OCI-LY3 (cell line): ENCODE results near the gene RANBP10.

Experiments used
- H2AFZ ChIP-seq: fragments of 200-600, 300-600 bp; shearing (Covaris generic); 2 replicates; pipeline ENCODE4 v1.6.0; 2014; ENCODE audit warnings: antibody characterized with exemption, low read depth, low read length
- H3K27ac ChIP-seq: fragments of 200-600, 300-600 bp; sonication (generic); 2 replicates; pipeline ENCODE4 v1.5.1; 2014; ENCODE audit warnings: mild to moderate bottlenecking, low read length, moderate library complexity, mixed read lengths
- H3K27me3 ChIP-seq: fragments of 200-600, 300-600 bp; sonication (generic); 2 replicates; pipeline ENCODE4 v1.6.1; 2014; ENCODE audit warnings: low read depth, low read length, mixed read lengths
- H3K36me3 ChIP-seq: fragments of 200-600, 300-600 bp; sonication (generic); replicated peaks from 2 replicates; pipeline ENCODE3; 2014; ENCODE audit warnings: low read depth, low read length, mixed read lengths
- H3K4me1 ChIP-seq: fragments of 300-600, 200-600 bp; sonication (generic); 2 replicates; pipeline ENCODE4 v1.6.1; 2014; ENCODE audit warnings: low read length, mixed read lengths
- H3K4me2 ChIP-seq: fragments of 200-600, 300-600 bp; sonication (generic); 2 replicates; pipeline ENCODE4 v1.6.1; 2014; ENCODE audit warnings: low read length, mixed read lengths
- H3K4me3 ChIP-seq: fragments of 300-600, 200-600 bp; sonication (generic); 2 replicates; pipeline ENCODE4 v1.5.1; 2014; ENCODE audit warnings: antibody characterized with exemption, mild to moderate bottlenecking, low read length, moderate library complexity
- H3K79me2 ChIP-seq: fragments of 300-600, 200-600 bp; shearing (Covaris generic); 2 replicates; pipeline ENCODE4 v1.6.1; 2014; ENCODE audit warnings: mild to moderate bottlenecking, low read length, mixed read lengths
- H3K9ac ChIP-seq: fragments of 300-600, 200-600 bp; shearing (Covaris generic); 2 replicates; pipeline ENCODE4 v1.6.0; 2014; ENCODE audit warnings: mild to moderate bottlenecking, low read length, moderate library complexity
- H3K9me3 ChIP-seq: fragments of 200-600, 300-600 bp; shearing (Covaris generic); 2 replicates; pipeline ENCODE4 v1.6.1; 2014; ENCODE audit warnings: low read length, mixed read lengths; ENCODE audit not compliant: insufficient read depth
- H4K20me1 ChIP-seq: fragments of 200-600, 300-600 bp; sonication (generic); 2 replicates; pipeline ENCODE4 v1.6.1; 2016; ENCODE audit warnings: low read length, mixed read lengths; ENCODE audit not compliant: insufficient read depth
- CTCF ChIP-seq: fragments of 200-600, 300-600 bp; sonication (generic); IDR thresholded peaks from 2 replicates; pipeline ENCODE4 v1.5.1; 2014; ENCODE audit warnings: antibody characterized with exemption, low read length, low read depth
- EZH2phosphoT487 ChIP-seq: fragments of 200-600 bp; shearing (Covaris generic); IDR thresholded peaks from 2 replicates; pipeline ENCODE4 v1.6.1; 2018; ENCODE audit warnings: antibody characterized with exemption, mixed run types, low read depth

RANBP10 gene

GRCh38 chr16:67800338-67800926 is 5.9 kb downstream of the RANBP10 start:
- no peak overlapping the region for H3K4me3 ChIP-seq
- H3K79me2 ChIP-seq = peaks cover 69% of the 10 kb centered on the region
- H3K36me3 ChIP-seq = peaks cover 29% of the 10 kb centered on the region
- H3K4me1 ChIP-seq = peaks cover 37% of the 10 kb centered on the region
- no peak overlapping the region for H2AFZ ChIP-seq
- no peak overlapping the region for H3K9ac ChIP-seq
- no peaks in the 10 kb centered on the region for H3K9me3 ChIP-seq
- H3K27ac ChIP-seq = no peak overlapping the region
- no peak for TF ChIP-seq CTCF
- no peak for TF ChIP-seq EZH2phosphoT487
- peaks cover 32% of the 10 kb centered on the region for H4K20me1 ChIP-seq
- no peak overlapping the region for H3K4me2 ChIP-seq
- no peaks in the 10 kb centered on the region for H3K27me3 ChIP-seq

- Histone ChIP-seq H3K27ac (no peak overlapping the region), H3K9me3 (no peaks in the 10 kb centered on the region), H3K4me2 (no peak overlapping the region), H2AFZ (no peak overlapping the region), H4K20me1 (peaks cover 32% of the 10 kb centered on the region), H3K4me3 (no peak overlapping the region), H3K79me2 (peaks cover 50% of the 10 kb centered on the region), H3K27me3 (no peaks in the 10 kb centered on the region), H3K36me3 (peaks cover 12% of the 10 kb centered on the region), H3K4me1 (no peaks in the 10 kb centered on the region), H3K9ac (no peak overlapping the region)
- no peak for TF ChIP-seq EZH2phosphoT487
- no peak for TF ChIP-seq CTCF
Measured at GRCh38 chr16:67796099-67796718, 10.2 kb downstream of the RANBP10 start.

- Histone ChIP-seq H3K36me3 (no peaks in the 10 kb centered on the region), H3K9ac (no peak overlapping the region), H3K4me3 (no peak overlapping the region), H4K20me1 (peaks cover 15% of the 10 kb centered on the region), H3K4me2 (no peak overlapping the region), H2AFZ (no peak overlapping the region), H3K9me3 (no peaks in the 10 kb centered on the region), H3K4me1 (peaks cover 13% of the 10 kb centered on the region), H3K27ac (no peak overlapping the region), H3K27me3 (no peaks in the 10 kb centered on the region), H3K79me2 (peaks cover 23% of the 10 kb centered on the region)
- no peak for TF ChIP-seq EZH2phosphoT487
- TF ChIP-seq CTCF = no peak
Measured at GRCh38 chr16:67790071-67790470, 16.3 kb downstream of the RANBP10 start.

- H3K4me2 ChIP-seq = peak overlapping the region; percentile 28; the same call in 1 of the 2 replicates
- H3K79me2 ChIP-seq = peaks cover 21% of the 10 kb centered on the region
- H3K4me3 ChIP-seq = no peak overlapping the region
- no peak overlapping the region for H3K9ac ChIP-seq
- no peak for TF ChIP-seq EZH2phosphoT487
- no peak for TF ChIP-seq CTCF
- no peaks in the 10 kb centered on the region for H3K36me3 ChIP-seq
- peaks cover 13% of the 10 kb centered on the region for H3K4me1 ChIP-seq
- no peak overlapping the region for H2AFZ ChIP-seq
- H3K27me3 ChIP-seq = no peaks in the 10 kb centered on the region
- no peaks in the 10 kb centered on the region for H3K9me3 ChIP-seq
- peaks cover 21% of the 10 kb centered on the region for H4K20me1 ChIP-seq
- no peak overlapping the region for H3K27ac ChIP-seq
Measured at GRCh38 chr16:67786491-67786890, 19.9 kb downstream of the RANBP10 start.
